ENCODE results near the gene MYO1B.

MYO1B gene

GRCh38 chr2:191399601-191400000 is 154.4 kb downstream of the MYO1B start:
- no peaks in the 10 kb centered on the region for H3K9me3 Mint-ChIP-seq
- H3K4me3 Mint-ChIP-seq, result no peak overlapping the region
- peaks cover 3% of the 10 kb centered on the region for H3K4me1 Mint-ChIP-seq (ENCODE audit: low read depth)
- H3K36me3 Mint-ChIP-seq (ENCODE audit: low read depth), result no peaks in the 10 kb centered on the region
- H3K27me3 Mint-ChIP-seq, result no peaks in the 10 kb centered on the region
- intact Hi-C loops (cut with micrococcal nuclease), result no loop called here
- no peak overlapping the region for H3K27ac Mint-ChIP-seq

DNA sequence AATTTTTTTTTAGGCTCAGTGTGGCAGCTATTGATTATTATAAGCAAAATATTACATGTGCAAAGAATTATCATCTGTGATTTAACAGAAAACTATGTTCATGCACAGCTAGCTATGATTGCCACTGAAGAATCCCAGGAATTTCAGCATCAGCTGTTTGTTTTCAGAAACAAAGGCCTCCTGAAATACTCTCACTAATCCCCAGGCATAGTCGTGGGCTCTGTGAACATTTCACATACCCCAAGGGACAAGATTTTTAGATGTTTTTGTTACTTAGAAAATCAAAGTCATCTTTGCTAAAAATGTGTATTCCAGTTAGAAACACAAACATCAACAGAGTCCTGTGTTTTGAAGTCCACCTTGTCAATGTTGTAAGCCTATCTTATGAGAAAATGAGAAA is 156.1 kb downstream of the MYO1B start:
- H3K36me3 Mint-ChIP-seq (ENCODE audit: low read depth), result no peaks in the 10 kb centered on the region
- H3K9me3 Mint-ChIP-seq, result no peaks in the 10 kb centered on the region
- H3K27me3 Mint-ChIP-seq, result no peaks in the 10 kb centered on the region
- intact Hi-C loops (cut with micrococcal nuclease), result no loop called here
- H3K4me1 Mint-ChIP-seq (ENCODE audit: low read depth), result peaks cover 19% of the 10 kb centered on the region
- H3K4me3 Mint-ChIP-seq, result no peak overlapping the region
- H3K27ac Mint-ChIP-seq, result no peak overlapping the region

DNA sequence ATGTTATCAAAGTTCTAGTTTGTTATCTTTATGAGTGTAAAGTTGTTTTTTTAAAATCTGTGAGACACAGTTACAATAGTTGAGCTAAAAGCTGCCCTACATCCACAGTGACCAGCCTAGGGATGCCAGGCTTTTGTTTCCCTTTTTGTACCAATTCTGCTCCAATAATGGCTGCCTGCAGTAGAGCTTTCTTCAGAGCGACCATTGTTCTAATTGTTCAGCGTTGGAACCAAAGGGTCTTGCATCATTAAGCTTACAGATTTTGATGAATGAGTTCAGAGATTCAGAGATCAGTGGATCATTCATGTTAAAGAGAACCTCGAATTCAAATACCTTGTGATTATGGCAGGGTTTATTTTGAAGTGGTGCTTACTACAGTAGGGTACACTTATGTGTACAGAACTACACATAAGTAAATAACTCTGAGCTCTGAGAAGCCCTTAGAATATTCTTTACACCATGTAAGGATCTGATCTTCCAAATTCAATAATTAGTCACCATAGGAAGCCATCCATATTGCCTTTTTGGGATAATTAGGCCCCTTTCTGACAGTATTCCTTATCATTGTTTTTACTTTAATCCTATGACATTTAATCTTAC is 157.9 kb downstream of the MYO1B start:
- H3K27me3 Mint-ChIP-seq, result no peaks in the 10 kb centered on the region
- no peaks in the 10 kb centered on the region for H3K9me3 Mint-ChIP-seq
- H3K27ac Mint-ChIP-seq, result no peak overlapping the region
- no peaks in the 10 kb centered on the region for H3K36me3 Mint-ChIP-seq (ENCODE audit: low read depth)
- intact Hi-C loops (cut with micrococcal nuclease), result no loop called here
- peaks cover 23% of the 10 kb centered on the region for H3K4me1 Mint-ChIP-seq (ENCODE audit: low read depth)
- no peak overlapping the region for H3K4me3 Mint-ChIP-seq

- intact Hi-C loops (cut with micrococcal nuclease), result no loop called here
- Mint-ChIP-seq H3K36me3 (ENCODE audit: low read depth) (no peaks in the 10 kb centered on the region), H3K4me1 (ENCODE audit: low read depth) (peaks cover 23% of the 10 kb centered on the region), H3K27me3 (no peaks in the 10 kb centered on the region), H3K27ac (no peak overlapping the region), H3K4me3 (no peak overlapping the region), H3K9me3 (no peaks in the 10 kb centered on the region)
These were observed 159.4 kb downstream of the MYO1B start for GRCh38 chr2:191404568-191404991.

DNA sequence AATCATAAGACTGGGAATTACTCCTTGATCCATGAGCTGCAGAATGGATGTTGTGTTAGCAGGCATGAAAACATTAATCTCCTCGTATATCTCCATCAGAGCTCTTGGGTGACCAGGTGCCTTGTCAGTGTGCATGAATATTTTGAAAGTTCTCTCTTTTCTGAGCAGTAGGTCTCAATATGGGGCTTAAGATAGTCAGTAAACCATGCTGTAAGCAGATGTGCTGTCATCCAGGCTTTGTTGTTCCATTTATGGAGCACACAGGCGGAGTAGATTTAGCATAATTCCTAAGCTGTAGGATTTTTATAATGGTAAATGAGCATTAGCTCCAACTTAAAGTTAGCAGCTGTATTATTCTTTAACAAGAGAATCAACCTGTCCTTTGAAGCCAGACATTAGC is 160.3 kb downstream of the MYO1B start:
- no peaks in the 10 kb centered on the region for H3K36me3 Mint-ChIP-seq (ENCODE audit: low read depth)
- no peak overlapping the region for H3K4me3 Mint-ChIP-seq
- peaks cover 23% of the 10 kb centered on the region for H3K4me1 Mint-ChIP-seq (ENCODE audit: low read depth)
- H3K27ac Mint-ChIP-seq, result no peak overlapping the region
- H3K27me3 Mint-ChIP-seq, result no peaks in the 10 kb centered on the region
- intact Hi-C loops (cut with micrococcal nuclease), result no loop called here
- H3K9me3 Mint-ChIP-seq, result no peaks in the 10 kb centered on the region

- no peaks in the 10 kb centered on the region for H3K36me3 Mint-ChIP-seq (ENCODE audit: low read depth)
- no peak overlapping the region for H3K4me3 Mint-ChIP-seq
- no peak overlapping the region for H3K27ac Mint-ChIP-seq
- H3K9me3 Mint-ChIP-seq, result no peaks in the 10 kb centered on the region
- intact Hi-C loops (cut with micrococcal nuclease), result no loop called here
- peaks cover 13% of the 10 kb centered on the region for H3K4me1 Mint-ChIP-seq (ENCODE audit: low read depth)
- H3K27me3 Mint-ChIP-seq, result no peaks in the 10 kb centered on the region
These were observed 165.6 kb downstream of the MYO1B start for GRCh38 chr2:191410646-191411436.

- Mint-ChIP-seq H3K27ac (no peak overlapping the region), H3K36me3 (ENCODE audit: low read depth) (no peaks in the 10 kb centered on the region), H3K27me3 (no peaks in the 10 kb centered on the region), H3K9me3 (no peaks in the 10 kb centered on the region), H3K4me1 (ENCODE audit: low read depth) (peaks cover 7% of the 10 kb centered on the region), H3K4me3 (no peak overlapping the region)
- intact Hi-C loops (cut with micrococcal nuclease), result no loop called here
These were observed 166.3 kb downstream of the MYO1B start for GRCh38 chr2:191411472-191411871.

DNA sequence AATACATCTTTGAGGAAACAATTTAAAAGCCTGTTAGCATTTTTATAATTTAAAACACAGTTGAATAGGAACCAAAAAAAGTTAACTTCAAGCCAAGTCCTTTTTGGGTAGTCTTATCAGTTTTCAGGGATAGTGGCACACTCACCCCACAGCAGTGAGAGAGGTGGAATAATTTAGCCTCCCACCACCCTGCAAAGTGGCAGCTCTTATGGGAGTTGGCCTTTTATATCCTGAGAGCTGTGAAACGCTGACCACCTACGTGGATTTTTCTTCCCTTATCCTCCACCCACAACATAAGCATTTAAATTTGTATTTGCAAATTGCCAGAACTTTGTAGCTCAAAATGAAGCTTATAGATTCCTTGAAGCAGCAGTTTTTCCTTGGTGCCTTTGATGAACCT is 167.1 kb downstream of the MYO1B start:
- Mint-ChIP-seq H3K36me3 (ENCODE audit: low read depth) (no peaks in the 10 kb centered on the region), H3K9me3 (no peaks in the 10 kb centered on the region), H3K27ac (no peak overlapping the region), H3K4me3 (no peak overlapping the region), H3K27me3 (no peaks in the 10 kb centered on the region), H3K4me1 (ENCODE audit: low read depth) (peaks cover 5% of the 10 kb centered on the region)
- intact Hi-C loops (cut with micrococcal nuclease), result no loop called here

DNA sequence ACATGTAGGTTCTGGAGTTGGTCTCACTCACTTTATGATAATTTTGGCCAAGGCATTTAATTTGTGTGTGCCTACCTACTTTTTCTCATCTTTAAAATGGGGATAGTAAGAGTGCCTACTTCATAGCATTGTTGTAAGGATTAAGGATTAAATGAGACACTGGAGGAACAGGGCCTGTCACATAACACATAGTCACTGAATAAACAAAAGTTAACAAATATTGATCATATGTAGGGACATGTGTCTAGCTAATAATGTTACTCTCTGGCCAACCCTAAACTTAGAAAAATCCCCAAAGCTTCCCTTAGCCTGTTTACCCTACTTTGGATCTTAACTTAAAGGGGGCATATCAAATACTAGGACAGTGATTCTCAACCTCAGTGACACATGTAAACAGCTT is 169.9 kb downstream of the MYO1B start:
- no peaks in the 10 kb centered on the region for H3K36me3 Mint-ChIP-seq (ENCODE audit: low read depth)
- H3K4me1 Mint-ChIP-seq (ENCODE audit: low read depth), result peaks cover 5% of the 10 kb centered on the region
- no peaks in the 10 kb centered on the region for H3K9me3 Mint-ChIP-seq
- H3K27me3 Mint-ChIP-seq, result no peaks in the 10 kb centered on the region
- intact Hi-C loops (cut with micrococcal nuclease), result no loop called here
- H3K4me3 Mint-ChIP-seq, result no peak overlapping the region
- H3K27ac Mint-ChIP-seq, result no peak overlapping the region

DNA sequence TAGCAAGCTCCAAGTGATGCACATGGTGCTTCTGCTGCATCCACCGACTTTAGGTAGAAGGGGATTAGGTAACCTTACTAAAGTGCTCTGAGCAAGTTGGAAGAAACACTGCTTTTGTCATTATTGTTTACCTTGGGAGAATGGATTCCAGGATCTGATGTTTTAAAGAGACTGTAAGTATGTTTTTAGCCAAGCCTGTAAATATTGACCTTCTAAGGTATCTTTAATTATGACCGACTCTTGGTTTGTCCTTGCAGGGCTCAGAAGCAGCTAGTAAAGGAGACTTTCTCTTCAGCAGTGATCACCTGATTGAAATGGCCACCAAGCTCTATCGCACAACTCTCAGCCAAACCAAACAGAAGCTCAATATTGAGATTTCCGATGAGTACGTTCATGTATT is 170.7 kb downstream of the MYO1B start:
- no peak overlapping the region for H3K4me3 Mint-ChIP-seq
- no peaks in the 10 kb centered on the region for H3K36me3 Mint-ChIP-seq (ENCODE audit: low read depth)
- no peak overlapping the region for H3K27ac Mint-ChIP-seq
- H3K9me3 Mint-ChIP-seq, result no peaks in the 10 kb centered on the region
- H3K27me3 Mint-ChIP-seq, result no peaks in the 10 kb centered on the region
- intact Hi-C loops (cut with micrococcal nuclease), result no loop called here
- peaks cover 5% of the 10 kb centered on the region for H3K4me1 Mint-ChIP-seq (ENCODE audit: low read depth)

GRCh38 chr2:191417746-191418145 is 172.5 kb downstream of the MYO1B start:
- intact Hi-C loops (cut with micrococcal nuclease), result no loop called here
- no peaks in the 10 kb centered on the region for H3K4me1 Mint-ChIP-seq (ENCODE audit: low read depth)
- no peaks in the 10 kb centered on the region for H3K9me3 Mint-ChIP-seq
- no peaks in the 10 kb centered on the region for H3K27me3 Mint-ChIP-seq
- no peak overlapping the region for H3K27ac Mint-ChIP-seq
- H3K36me3 Mint-ChIP-seq (ENCODE audit: low read depth), result no peaks in the 10 kb centered on the region
- H3K4me3 Mint-ChIP-seq, result no peak overlapping the region

- H3K27me3 Mint-ChIP-seq, result no peaks in the 10 kb centered on the region
- intact Hi-C loops (cut with micrococcal nuclease), result no loop called here
- no peak overlapping the region for H3K27ac Mint-ChIP-seq
- no peaks in the 10 kb centered on the region for H3K4me1 Mint-ChIP-seq (ENCODE audit: low read depth)
- no peaks in the 10 kb centered on the region for H3K9me3 Mint-ChIP-seq
- H3K36me3 Mint-ChIP-seq (ENCODE audit: low read depth), result no peaks in the 10 kb centered on the region
- H3K4me3 Mint-ChIP-seq, result no peak overlapping the region
These were observed 176.7 kb downstream of the MYO1B start for GRCh38 chr2:191421950-191422349.

DNA sequence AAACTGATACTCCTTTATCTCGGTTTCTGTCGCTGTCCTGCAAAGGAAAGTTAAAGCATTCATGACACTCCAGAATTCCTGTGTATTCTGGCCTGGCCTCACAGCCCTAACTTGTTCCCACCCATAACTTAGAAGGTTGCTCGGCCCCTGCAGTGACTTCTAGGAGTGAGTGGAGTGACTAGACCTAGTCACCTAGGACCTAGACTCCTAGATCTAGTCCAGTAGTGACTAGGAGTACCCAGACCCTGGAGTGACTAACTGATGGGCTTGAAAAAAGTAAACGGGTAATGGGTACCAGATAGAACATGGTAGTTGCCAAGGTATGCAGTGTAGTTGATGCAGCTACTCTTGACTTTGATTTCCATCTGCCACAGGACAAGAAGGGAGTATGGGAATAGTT is 181.8 kb downstream of the MYO1B start:
- no peaks in the 10 kb centered on the region for H3K27me3 Mint-ChIP-seq

GRCh38 chr2:191428141-191428540 is 182.9 kb downstream of the MYO1B start:
- no peaks in the 10 kb centered on the region for H3K27me3 Mint-ChIP-seq
- no peak overlapping the region for H3K27ac Mint-ChIP-seq
- intact Hi-C loops (cut with micrococcal nuclease), result no loop called here
- no peak overlapping the region for H3K4me3 Mint-ChIP-seq
- H3K9me3 Mint-ChIP-seq, result no peaks in the 10 kb centered on the region
- no peaks in the 10 kb centered on the region for H3K36me3 Mint-ChIP-seq (ENCODE audit: low read depth)
- H3K4me1 Mint-ChIP-seq (ENCODE audit: low read depth), result no peaks in the 10 kb centered on the region

More for the DNA sequence above, 181.8 kb downstream of the MYO1B start:
- no peaks in the 10 kb centered on the region for H3K36me3 Mint-ChIP-seq (ENCODE audit: low read depth)
- no peaks in the 10 kb centered on the region for H3K4me1 Mint-ChIP-seq (ENCODE audit: low read depth)
- H3K9me3 Mint-ChIP-seq, result no peaks in the 10 kb centered on the region
- H3K4me3 Mint-ChIP-seq, result no peak overlapping the region
- no peak overlapping the region for H3K27ac Mint-ChIP-seq
- intact Hi-C loops (cut with micrococcal nuclease), result no loop called here

- Mint-ChIP-seq H3K36me3 (ENCODE audit: low read depth) (no peaks in the 10 kb centered on the region), H3K4me3 (no peak overlapping the region), H3K27ac (no peak overlapping the region), H3K9me3 (no peaks in the 10 kb centered on the region), H3K27me3 (no peaks in the 10 kb centered on the region), H3K4me1 (ENCODE audit: low read depth) (peaks cover 8% of the 10 kb centered on the region)
- intact Hi-C loops (cut with micrococcal nuclease), result no loop called here
These were observed 185.3 kb downstream of the MYO1B start for GRCh38 chr2:191430476-191430875.
